Neural progenitor cell (in vitro differentiated cells): ENCODE results near the gene RPP14. TPM values are rescaled to one million over a fixed set of nuclear protein-coding genes. Genes with fewer than 3 reads are reported as not detected.
"Not testable (repeated sequence)": the region's sequence is repeated elsewhere in the genome, so short reads cannot be mapped to it uniquely, and the experiment has no call there.

Experiments used
- DNase-seq: peaks from one replicate; pipeline ENCODE4 v3.0.0-alpha.2; 2016; ENCODE audit warnings: low spot score
- H2AFZ ChIP-seq: fragments of 200-600 bp; sonication (generic); replicated peaks from 2 replicates; pipeline ENCODE4 v1.6.1; 2016; ENCODE audit warnings: antibody characterized with exemption
- H3F3A ChIP-seq: fragments of 200-600 bp; sonication (generic); 2 replicates; pipeline ENCODE4 v1.6.1; 2016; ENCODE audit warnings: antibody characterized with exemption, low read depth
- H3K27ac ChIP-seq: fragments of 200-600 bp; sonication (generic); 2 replicates; pipeline ENCODE4 v1.5.1; 2016; ENCODE audit warnings: mild to moderate bottlenecking
- H3K27me3 ChIP-seq: fragments of 200-600 bp; sonication (generic); 2 replicates; pipeline ENCODE4 v1.6.1; 2016; ENCODE audit warnings: mild to moderate bottlenecking, moderate library complexity
- H3K36me3 ChIP-seq: fragments of 200-600 bp; sonication (generic); 2 replicates; pipeline ENCODE4 v1.5.1; 2016
- H3K4me1 ChIP-seq: fragments of 200-600 bp; sonication (generic); 2 replicates; pipeline ENCODE4 v1.6.1; 2016; ENCODE audit warnings: mixed run types
- H3K4me2 ChIP-seq: fragments of 200-600 bp; sonication (generic); 2 replicates; pipeline ENCODE4 v1.6.1; 2016
- H3K4me3 ChIP-seq: fragments of 200-600 bp; sonication (generic); 2 replicates; pipeline ENCODE4 v1.5.1; 2016
- H3K79me2 ChIP-seq: fragments of 200-600 bp; sonication (generic); 2 replicates; pipeline ENCODE4 v1.6.1; 2016; ENCODE audit warnings: low read depth
- H3K9ac ChIP-seq: fragments of 200-600 bp; sonication (generic); 2 replicates; pipeline ENCODE4 v1.6.1; 2016
- H3K9me3 ChIP-seq: fragments of 200-600 bp; sonication (generic); 2 replicates; pipeline ENCODE4 v1.5.1; 2016; ENCODE audit warnings: low read depth
- H4K20me1 ChIP-seq: fragments of 200-600 bp; sonication (generic); 2 replicates; pipeline ENCODE4 v1.6.1; 2016; ENCODE audit warnings: low read depth
- H3K27ac Mint-ChIP-seq: 3 replicates; pipeline ENCODE4 v1.8.0; 2021; ENCODE audit warnings: mixed read lengths
- H3K27me3 Mint-ChIP-seq: 2 replicates; pipeline ENCODE4 v1.8.0; 2022; ENCODE audit warnings: low read depth, mild to moderate bottlenecking, inconsistent platforms, moderate library complexity, mixed read lengths; ENCODE audit not compliant: insufficient read depth
- H3K36me3 Mint-ChIP-seq: 3 replicates; pipeline ENCODE4 v1.8.0; 2021; ENCODE audit warnings: mixed read lengths
- H3K4me1 Mint-ChIP-seq: 3 replicates; pipeline ENCODE4 v1.8.0; 2021; ENCODE audit warnings: mixed read lengths
- H3K4me3 Mint-ChIP-seq: 3 replicates; pipeline ENCODE4 v1.8.0; 2021; ENCODE audit warnings: mild to moderate bottlenecking, moderate library complexity, mixed read lengths
- H3K9me3 Mint-ChIP-seq: 3 replicates; pipeline ENCODE4 v1.8.0; 2020; ENCODE audit warnings: mixed read lengths
- EZH2 ChIP-seq: fragments of 200-600 bp; sonication (generic); IDR thresholded peaks from 2 replicates; pipeline ENCODE4 v1.6.1; 2017; ENCODE audit warnings: antibody characterized with exemption, mild to moderate bottlenecking, moderate library complexity
- EZH2phosphoT487 ChIP-seq: fragments of 200-600 bp; sonication (generic); IDR thresholded peaks from 2 replicates; pipeline ENCODE4 v1.6.1; 2017; ENCODE audit warnings: antibody characterized with exemption
- total RNA-seq: library from RNA; depleted of rRNA; stranded (reverse); fragments of >200 nt; gene quantifications from 2 replicates; pipeline ENCODE4 v1.2.3, GENCODE V29; 2015; ENCODE audit warnings: low replicate concordance
- TF ChIP-seq, protein P1 (sequence below): fragments of 200-600 bp; sonication (generic); IDR thresholded peaks from 2 replicates; pipeline ENCODE4 v1.5.1; 2017; ENCODE audit warnings: antibody characterized with exemption, mild to moderate bottlenecking

RPP14 gene
- total RNA-seq, 1 donor from 2014 or later = 17.8 TPM

DNA sequence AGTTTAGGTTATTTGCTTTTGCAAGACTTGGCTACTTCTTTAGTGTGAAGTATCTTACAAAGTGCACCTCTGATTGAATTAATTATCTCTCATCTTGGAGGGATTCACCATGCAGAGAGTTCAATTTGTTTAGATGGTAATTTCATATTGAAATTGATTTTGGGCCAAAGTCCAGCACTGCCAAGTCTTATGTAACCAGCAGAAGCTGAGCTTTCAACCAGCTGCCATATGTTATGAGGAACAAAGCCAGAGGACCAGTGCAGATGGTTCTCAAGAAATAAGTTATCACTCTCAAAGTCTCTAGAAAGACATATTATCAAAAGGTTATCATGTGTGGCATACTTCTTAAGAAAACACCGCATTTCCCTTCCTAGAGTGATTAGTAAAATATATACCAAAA is 39.5 kb upstream of the RPP14 start:
- Histone ChIP-seq H3K9me3 (no peaks in the 10 kb centered on the region), H3K27me3 (no peaks in the 10 kb centered on the region), H3K9ac (no peak overlapping the region), H2AFZ (no peak overlapping the region), H3K4me1 (peaks cover 8% of the 10 kb centered on the region), H3K4me2 (no peak overlapping the region), H3K27ac (no peak overlapping the region), H3F3A (peaks cover 10% of the 10 kb centered on the region), H4K20me1 (no peaks in the 10 kb centered on the region), H3K36me3 (no peaks in the 10 kb centered on the region), H3K79me2 (no peaks in the 10 kb centered on the region), H3K4me3 (no peak overlapping the region)
- Mint-ChIP-seq H3K27ac (no peak overlapping the region), H3K9me3 (no peaks in the 10 kb centered on the region), H3K4me1 (no peaks in the 10 kb centered on the region), H3K27me3 (no peaks in the 10 kb centered on the region), H3K36me3 (peaks cover 4% of the 10 kb centered on the region), H3K4me3 (no peak overlapping the region)
- TF ChIP-seq, protein P1, sequence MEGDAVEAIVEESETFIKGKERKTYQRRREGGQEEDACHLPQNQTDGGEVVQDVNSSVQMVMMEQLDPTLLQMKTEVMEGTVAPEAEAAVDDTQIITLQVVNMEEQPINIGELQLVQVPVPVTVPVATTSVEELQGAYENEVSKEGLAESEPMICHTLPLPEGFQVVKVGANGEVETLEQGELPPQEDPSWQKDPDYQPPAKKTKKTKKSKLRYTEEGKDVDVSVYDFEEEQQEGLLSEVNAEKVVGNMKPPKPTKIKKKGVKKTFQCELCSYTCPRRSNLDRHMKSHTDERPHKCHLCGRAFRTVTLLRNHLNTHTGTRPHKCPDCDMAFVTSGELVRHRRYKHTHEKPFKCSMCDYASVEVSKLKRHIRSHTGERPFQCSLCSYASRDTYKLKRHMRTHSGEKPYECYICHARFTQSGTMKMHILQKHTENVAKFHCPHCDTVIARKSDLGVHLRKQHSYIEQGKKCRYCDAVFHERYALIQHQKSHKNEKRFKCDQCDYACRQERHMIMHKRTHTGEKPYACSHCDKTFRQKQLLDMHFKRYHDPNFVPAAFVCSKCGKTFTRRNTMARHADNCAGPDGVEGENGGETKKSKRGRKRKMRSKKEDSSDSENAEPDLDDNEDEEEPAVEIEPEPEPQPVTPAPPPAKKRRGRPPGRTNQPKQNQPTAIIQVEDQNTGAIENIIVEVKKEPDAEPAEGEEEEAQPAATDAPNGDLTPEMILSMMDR = no peak
- no peak for TF ChIP-seq EZH2
- TF ChIP-seq EZH2phosphoT487 = no peak
- no peak for DNase-seq

DNA sequence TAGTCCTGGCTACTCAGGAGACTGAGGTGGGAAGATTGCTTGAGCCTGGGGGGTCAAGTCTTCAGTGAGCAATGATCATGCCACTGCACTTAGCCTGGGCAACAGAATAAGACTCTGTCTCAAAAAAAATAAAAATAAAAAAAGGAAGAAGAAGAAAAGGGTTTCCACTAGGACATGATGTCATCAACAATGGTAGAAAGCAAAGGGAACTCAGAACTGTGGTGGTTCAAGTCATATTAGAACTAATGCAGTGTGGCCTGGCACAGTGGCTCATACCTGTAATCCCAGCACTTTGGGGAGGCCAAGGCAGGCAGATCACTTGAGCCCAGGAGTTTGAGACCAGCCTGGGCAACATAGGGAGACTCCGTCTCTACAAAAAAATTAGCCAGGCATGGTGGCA is 38.5 kb upstream of the RPP14 start:
- H3K4me1 Mint-ChIP-seq, H4K20me1 ChIP-seq, H3K4me3 Mint-ChIP-seq, H3K79me2 ChIP-seq, H3K36me3 Mint-ChIP-seq, H3K4me3 ChIP-seq, H3F3A ChIP-seq, H3K27ac ChIP-seq, H3K9me3 ChIP-seq, H3K27ac Mint-ChIP-seq, H3K27me3 Mint-ChIP-seq, H3K9ac ChIP-seq, H3K4me2 ChIP-seq, H3K4me1 ChIP-seq, H3K9me3 Mint-ChIP-seq, H2AFZ ChIP-seq, H3K27me3 ChIP-seq, DNase-seq, H3K36me3 ChIP-seq: not testable (repeated sequence)

DNA sequence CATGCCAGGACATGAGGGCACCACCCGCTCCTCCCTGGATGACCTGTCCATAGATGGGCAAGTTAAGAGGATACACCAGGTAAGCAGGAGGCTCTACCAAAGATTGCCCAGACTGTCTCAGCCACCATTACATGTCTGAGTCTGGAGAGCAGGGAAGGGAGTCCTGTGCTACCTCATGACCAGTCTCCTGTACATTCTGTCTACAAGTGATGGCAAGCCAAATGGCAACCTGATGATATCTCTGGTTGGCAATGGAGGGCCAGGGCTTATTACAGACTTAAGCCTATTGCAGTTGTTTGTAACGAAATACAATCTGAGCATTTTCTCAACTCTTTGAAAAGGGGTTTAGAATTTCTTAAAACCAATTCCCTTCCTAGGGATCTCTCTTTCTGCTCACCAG is 36.7 kb upstream of the RPP14 start:
- no peak for TF ChIP-seq EZH2
- TF ChIP-seq, protein P1 = no peak
- TF ChIP-seq EZH2phosphoT487 = no peak
- no peaks in the 10 kb centered on the region for H3K4me1 Mint-ChIP-seq
- Histone ChIP-seq H3K27ac (no peak overlapping the region), H3K27me3 (no peaks in the 10 kb centered on the region), H3K4me3 (no peak overlapping the region), H3K79me2 (no peaks in the 10 kb centered on the region), H3K36me3 (no peaks in the 10 kb centered on the region), H2AFZ (no peak overlapping the region), H3F3A (no peaks in the 10 kb centered on the region), H3K4me2 (no peak overlapping the region), H3K9ac (no peak overlapping the region), H3K4me1 (no peaks in the 10 kb centered on the region), H4K20me1 (no peaks in the 10 kb centered on the region), H3K9me3 (no peaks in the 10 kb centered on the region)
- H3K9me3 Mint-ChIP-seq = no peaks in the 10 kb centered on the region
- H3K36me3 Mint-ChIP-seq = peaks cover 7% of the 10 kb centered on the region
- H3K4me3 Mint-ChIP-seq = no peak overlapping the region
- DNase-seq = no peak
- no peaks in the 10 kb centered on the region for H3K27me3 Mint-ChIP-seq
- H3K27ac Mint-ChIP-seq = no peak overlapping the region

DNA sequence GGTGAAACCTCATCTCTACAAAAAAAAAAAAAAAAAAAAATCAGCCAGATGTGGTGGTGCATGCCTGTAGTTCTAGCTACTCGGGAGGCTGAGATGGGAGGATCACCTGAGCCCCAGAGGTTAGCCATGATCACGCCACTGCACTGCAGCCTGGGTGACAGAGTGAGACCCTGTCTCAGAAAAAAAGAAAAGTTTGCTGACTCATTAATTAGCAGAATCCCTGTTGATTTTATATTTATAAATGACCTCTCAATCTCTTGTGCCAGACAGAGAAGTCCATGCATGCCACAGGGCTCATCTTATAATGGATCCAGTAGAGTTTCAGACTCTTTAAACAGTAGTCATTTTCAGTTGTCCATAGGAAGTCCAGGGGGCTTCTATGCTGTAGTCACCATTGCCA is 35.6 kb upstream of the RPP14 start:
- Mint-ChIP-seq H3K36me3 (peaks cover 12% of the 10 kb centered on the region), H3K27ac (no peak overlapping the region), H3K9me3 (no peaks in the 10 kb centered on the region), H3K4me1 (no peaks in the 10 kb centered on the region), H3K27me3 (no peaks in the 10 kb centered on the region), H3K4me3 (no peak overlapping the region)
- no peaks in the 10 kb centered on the region for H3K36me3 ChIP-seq
- no peak for TF ChIP-seq EZH2phosphoT487
- TF ChIP-seq, protein P1 = no peak
- H2AFZ ChIP-seq = no peak overlapping the region
- no peak for DNase-seq
- H3K4me1 ChIP-seq = no peaks in the 10 kb centered on the region
- H4K20me1 ChIP-seq = no peaks in the 10 kb centered on the region
- no peaks in the 10 kb centered on the region for H3F3A ChIP-seq
- no peak overlapping the region for H3K9ac ChIP-seq
- H3K27me3 ChIP-seq = no peaks in the 10 kb centered on the region
- no peak overlapping the region for H3K4me2 ChIP-seq
- no peaks in the 10 kb centered on the region for H3K9me3 ChIP-seq
- no peak overlapping the region for H3K4me3 ChIP-seq
- H3K79me2 ChIP-seq = no peaks in the 10 kb centered on the region
- H3K27ac ChIP-seq = no peak overlapping the region
